Measurements from ENCODE around the gene GSN.

DNA sequence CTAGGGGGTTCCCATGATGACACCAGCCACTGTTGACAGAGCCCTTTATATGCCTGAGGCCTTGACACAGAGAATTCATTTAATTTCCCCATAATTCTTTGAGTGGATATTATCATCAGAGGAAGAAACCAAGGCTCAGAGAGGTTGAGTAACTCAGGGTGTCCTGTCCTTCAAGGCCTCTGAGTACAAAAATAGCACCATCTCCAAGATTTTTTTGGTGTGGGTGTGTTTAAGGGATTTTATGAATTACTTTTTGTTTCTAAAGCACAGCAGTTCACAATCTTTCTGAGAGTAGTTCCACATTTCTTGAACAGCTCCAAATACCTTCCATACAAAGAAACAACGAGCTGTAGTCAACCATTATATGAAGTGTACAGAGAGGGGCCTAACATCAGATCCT is 6.2 kb upstream of the GSN start:
- TF ChIP-seq, protein P1, sequence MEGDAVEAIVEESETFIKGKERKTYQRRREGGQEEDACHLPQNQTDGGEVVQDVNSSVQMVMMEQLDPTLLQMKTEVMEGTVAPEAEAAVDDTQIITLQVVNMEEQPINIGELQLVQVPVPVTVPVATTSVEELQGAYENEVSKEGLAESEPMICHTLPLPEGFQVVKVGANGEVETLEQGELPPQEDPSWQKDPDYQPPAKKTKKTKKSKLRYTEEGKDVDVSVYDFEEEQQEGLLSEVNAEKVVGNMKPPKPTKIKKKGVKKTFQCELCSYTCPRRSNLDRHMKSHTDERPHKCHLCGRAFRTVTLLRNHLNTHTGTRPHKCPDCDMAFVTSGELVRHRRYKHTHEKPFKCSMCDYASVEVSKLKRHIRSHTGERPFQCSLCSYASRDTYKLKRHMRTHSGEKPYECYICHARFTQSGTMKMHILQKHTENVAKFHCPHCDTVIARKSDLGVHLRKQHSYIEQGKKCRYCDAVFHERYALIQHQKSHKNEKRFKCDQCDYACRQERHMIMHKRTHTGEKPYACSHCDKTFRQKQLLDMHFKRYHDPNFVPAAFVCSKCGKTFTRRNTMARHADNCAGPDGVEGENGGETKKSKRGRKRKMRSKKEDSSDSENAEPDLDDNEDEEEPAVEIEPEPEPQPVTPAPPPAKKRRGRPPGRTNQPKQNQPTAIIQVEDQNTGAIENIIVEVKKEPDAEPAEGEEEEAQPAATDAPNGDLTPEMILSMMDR (IDR thresholded peaks at IDR 0.05) = no peak
- TF ChIP-seq POLR2A (IDR thresholded peaks at IDR 0.05) = no peak

Measured in esophagus squamous epithelium (tissue), 4 donors.